ENCODE data around the gene BGN.

BGN gene

DNA sequence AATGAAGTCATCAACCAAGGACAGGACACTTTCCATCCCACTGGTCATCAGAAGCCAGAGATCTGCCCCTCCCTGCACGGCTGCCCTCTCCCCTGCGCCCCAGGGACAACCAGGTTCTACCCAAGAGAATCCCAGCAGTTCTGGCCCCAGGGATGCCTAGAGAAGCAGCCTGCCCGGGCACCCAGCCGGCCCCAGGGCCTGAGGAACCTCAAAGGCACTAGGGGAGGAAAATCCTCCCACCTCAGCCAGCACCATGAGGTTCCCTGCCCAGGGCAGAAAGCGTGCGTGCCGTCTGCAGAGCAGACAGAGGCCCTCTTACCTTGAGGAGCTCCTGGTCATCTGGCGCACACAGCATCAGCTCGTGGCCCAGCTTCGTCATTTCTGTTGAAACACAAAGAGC, 32.5 kb upstream of the BGN start:
- no peak for DNase-seq

DNA sequence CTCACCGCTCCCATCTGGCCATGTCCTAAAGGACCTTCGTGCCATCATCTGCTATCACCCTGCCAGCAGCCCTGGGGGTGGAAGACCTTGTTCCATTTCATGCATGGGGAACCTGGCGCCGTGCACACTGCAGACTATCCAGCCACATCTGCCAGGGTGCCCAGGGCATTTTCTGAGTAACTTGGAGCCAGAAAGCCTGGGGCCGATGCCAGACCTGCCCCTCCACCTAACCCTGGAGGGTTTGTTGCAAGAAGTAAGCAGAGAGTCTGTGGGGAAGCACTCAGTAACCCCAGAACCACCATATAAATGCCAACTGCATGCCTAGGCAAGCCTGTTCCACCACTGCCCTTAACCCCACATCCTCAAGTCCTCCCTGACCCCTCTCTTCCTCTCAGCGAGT, 31.7 kb upstream of the BGN start:
- DNase-seq: no peak

DNA sequence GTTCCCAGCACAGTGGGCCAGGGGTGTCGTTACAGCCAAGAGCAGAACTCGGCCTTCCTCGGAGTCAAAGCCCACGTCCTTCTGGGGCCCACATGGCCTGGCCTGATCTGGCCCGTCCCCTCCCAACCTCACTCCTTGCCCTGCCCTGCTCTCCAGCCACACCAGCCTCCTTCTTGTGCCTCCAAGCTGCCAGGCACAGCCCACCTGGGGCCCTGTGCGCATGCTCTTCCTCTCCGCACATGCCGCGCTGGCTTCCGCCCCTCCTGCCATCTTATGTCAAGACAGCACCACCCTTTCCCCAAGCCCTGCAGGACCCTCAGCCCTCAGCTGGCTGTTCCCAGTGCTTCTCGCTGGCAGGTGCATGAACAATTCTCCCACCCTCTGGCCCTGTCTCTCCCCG, 31.2 kb upstream of the BGN start:
- no peak for DNase-seq

DNA sequence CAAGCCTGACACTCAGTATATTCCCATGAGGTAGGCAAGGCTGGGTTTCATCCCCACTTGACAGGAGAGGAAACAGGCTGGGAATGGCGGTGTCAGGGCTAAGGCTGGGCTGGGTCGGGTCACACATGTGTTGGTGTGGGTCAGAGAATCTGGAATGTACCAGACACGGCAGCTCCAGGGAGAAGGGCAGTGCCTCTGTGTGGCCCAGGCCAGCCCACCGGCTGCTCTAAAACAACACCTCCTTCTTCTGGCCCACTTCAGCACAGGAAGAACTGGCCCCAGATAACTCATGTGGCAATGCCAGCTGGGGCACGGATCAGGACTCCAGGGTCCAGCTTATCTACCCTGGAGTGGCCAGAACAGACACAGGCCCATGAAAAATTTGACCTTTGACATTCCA, 30.7 kb upstream of the BGN start:
- no peak for DNase-seq

DNA sequence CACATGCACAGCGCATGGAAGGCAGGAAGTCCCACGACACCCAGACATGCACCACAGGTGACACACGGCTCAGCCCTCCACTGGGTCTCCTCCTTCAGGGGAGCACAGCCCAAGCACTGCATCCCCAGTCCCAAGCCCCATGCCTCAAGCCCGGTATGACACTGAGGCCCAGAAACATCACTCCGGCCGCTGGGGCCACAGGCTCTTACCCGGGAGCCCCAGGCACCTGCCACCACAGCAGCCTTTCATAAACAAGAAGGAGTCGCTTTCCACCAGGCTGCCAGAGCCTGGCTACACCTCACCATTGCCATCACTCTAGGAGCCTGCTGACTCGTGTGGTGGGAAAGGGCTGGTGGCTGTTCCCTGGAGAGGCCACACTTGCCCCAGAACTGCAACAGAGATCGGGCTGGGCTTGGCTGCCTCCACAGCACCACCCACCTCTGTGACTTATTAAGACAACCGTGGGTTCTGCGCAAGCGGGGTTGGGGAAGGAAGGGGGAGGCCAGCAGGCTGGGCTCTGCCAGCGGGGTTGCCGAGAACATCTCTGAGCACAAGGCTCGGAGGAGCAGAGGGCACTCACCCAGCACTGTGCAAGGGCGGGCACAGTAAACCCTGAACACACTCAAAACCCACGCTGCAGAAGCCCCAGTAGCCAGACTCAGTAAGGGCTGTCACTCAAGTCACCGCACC, 28.9 kb upstream of the BGN start:
- no peak for DNase-seq

DNA sequence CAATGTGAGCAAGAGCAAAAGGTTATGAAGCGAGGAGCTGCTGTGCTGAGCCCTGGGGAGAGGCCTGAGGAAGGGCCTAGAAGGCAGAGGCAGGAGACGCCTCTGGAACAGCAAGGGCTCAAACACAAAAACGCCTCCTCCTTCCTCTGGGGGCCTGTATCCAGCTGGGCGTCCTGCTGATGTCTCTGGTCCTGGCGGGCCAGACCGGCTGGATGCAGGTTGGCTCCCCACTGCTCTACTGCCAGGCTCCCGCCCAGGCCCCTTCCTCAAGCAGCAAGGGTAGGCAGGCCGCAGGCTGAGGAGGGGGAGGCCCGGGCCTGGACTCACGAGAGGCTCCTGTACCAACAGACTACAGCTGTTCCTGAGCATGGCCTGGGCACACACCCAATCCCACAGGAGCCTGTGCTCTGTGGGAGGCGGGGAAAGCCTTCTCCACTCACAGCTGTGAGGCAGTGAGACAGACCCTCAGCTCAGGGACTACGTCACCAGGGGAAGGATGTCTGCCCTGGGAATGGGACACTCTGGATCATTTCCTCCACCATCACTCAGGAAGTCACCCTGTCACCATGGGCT, 26.7 kb upstream of the BGN start:
- DNase-seq: no peak

DNA sequence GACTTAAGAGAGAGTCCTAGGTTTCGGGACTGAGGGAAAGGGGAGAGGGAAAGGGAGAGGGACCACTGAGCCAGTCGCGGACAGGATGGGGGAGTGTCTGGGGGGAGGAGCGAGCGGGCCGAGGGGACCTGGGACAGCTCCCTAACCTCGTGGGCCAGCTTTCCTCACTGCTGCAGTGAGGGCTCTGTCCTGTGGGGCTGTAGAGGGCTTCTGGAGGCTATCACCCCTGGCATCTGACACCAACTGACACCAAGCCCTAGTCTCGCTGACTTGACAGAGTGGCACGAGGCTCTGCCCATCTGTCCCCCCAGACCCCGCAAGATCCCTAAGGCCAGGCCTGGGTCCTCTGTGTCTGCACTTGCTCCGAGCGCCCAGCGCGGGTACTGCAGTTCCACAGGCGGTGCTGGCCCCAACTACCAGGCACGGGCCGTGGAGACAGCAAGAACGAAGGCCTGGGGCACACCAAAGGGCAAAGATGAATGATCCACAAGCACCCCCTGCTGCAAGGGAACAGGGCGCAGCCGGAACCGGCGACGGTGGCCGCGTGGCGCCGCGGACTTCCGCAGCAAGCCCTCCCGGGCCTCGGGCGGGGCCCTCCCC, 24.9 kb upstream of the BGN start:
- no peak for DNase-seq

DNA sequence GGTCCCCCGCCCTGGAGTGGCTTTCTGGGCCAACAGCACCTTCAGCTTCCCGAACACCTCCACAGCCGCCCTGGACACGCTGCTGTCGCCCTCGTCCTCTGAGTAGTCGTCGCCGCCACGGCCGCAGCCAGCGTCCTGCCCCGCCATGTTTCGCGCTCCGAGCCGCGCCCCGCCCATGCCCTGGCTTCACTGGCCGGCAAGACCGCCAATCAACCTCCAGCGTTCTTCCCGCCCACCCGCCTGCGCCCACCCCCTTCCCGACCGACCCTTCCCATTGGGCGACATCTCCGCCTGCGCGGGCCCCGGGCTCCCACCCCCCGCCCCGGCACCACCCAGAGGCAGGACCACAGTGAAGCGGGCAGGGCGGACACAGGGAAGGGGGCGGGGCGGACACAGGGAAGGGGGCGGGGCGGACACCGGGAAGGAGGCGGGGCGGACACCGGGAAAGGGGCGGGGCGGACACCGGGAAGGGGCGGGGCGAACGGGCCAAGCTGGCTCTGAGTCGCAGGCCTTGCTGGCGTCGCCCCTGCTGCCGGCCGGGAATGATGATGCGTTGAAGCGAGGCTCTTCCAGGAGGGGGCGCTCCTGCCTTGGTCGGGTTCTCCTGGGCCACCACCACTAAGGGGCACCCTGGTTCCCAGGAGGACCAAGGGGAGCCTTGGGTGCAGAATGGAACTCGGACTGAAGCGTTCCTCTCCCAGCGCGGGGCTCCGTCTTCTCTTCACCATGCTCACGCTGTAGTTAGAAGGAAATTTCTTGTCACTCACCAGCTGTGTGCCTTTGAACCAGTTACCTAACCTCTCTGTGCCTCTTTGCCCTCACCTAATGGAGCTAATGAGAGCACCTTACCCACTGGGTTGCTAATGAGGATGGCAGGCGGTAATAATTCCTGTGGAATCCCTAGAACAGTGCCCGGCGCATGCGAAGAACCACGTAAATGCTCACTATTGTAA, 24.1 kb upstream of the BGN start, which contains the start of gene HAUS7:
Gene HAUS7 (minus strand): TSS at position 166 of the 953 bp plus-strand sequence. CDS start 19 bp downstream, at position 147.
- DNase-seq: peak; percentile 80

DNA sequence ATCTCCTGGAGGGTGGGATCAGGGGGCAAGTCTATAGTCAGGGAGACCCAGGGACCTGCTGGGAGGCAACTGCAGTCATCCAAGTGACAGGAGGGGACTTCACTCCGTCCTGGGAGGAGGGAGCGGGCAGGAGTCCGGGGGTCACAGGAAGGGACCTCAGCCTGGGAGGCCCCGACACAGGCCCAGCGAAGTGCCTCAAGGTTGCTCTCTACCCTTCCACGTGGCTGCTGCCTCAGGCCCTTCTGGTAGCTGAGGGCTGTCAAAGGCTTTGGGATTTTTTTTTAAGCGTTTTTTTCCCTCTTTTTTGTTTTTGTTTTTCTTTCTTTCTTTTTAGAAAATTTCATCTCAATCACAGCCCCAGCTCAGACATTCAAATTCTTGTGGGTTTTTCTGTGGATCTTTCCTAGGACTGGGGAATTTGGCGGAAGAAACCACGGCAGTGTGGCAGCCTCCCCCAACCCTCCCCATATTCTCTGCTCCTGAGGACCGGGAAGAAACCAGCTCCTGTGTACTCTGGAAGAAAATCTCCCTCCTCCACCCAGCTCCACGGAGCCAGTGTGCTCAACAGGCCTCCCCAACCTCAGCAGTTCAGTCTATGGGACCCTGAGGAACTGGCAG, 23.0 kb upstream of the BGN start:
- no peak for DNase-seq

DNA sequence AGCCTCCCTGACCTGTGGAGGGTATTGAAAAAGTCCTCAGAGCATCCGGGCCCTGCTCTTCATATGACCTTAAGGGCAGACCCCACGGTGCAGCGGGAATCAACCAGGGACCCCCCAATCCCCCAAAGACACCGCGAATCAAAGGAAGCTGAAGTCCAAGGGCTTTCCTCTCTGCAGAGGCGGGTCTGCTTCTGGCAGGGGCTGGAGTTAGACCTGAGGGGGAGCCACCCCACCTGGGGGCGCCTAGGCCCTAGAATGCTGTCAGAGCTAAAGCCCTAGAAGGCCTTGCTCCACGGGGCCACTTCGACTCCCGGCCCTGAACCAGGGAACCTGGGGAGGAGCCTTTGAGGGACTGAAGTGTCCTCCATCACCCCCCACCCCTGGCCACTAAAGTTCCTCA, 21.7 kb upstream of the BGN start:
- DNase-seq: no peak

DNA sequence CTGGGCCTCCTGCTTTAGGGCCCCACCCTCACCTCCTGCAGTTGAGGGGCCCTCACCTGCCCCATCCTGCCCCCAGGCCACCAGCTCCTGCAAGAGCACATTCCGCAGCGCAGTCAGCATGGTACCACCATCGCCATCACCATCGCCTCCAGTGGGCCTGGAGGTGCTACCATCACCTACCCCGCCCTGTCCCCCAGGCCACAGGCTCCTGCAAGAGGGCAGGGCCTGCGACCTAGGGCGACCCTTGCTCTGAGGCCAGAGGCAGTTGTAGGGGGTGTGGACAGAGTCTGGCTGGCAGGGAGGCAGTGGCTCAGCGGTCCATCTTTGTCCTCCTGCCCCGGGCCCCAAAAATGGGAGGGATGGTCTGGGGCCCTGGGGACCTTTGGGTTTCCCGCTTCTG, 20.5 kb upstream of the BGN start:
- no peak for DNase-seq

DNA sequence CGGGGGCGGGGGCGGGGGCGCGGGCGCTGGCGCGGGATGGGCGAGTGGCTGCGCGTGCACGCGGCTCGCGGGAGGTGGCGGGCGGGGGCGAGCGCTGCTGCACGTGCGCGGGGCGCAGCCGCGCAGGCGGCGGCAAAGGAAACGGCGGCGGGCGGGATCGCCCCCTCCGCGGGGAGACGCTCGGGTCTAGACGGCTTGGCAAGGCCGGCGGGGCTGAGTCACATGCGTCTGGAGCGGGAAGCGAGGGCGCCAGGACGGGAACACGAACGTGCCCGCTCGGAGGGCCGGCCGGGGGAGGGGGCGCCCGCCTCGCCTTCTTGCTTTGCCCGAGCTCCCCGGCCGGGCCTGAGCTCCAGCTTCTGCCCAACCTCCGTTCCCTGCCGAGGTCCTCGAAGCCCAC, 20.1 kb upstream of the BGN start:
- no peak for DNase-seq

DNA sequence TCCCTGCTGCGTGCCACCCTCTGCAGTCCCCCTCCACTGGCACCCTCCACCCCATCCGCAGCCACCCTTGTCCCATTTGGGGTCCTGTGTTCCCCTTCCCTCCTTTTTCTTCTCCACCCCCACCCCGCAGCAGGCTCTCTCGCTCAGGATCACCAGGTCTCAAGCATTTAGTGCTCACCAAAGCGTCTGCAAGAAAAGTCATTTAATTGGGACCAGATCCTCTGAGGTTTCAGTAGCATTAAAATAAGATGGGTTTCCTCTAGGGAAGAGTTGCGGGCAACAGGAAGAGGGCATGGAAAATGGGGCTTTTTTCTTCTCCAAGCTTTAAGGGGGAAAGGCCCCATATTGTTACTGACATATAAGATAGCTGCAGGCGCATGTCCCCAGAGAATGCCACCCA, 19.5 kb upstream of the BGN start:
- no peak for DNase-seq

DNA sequence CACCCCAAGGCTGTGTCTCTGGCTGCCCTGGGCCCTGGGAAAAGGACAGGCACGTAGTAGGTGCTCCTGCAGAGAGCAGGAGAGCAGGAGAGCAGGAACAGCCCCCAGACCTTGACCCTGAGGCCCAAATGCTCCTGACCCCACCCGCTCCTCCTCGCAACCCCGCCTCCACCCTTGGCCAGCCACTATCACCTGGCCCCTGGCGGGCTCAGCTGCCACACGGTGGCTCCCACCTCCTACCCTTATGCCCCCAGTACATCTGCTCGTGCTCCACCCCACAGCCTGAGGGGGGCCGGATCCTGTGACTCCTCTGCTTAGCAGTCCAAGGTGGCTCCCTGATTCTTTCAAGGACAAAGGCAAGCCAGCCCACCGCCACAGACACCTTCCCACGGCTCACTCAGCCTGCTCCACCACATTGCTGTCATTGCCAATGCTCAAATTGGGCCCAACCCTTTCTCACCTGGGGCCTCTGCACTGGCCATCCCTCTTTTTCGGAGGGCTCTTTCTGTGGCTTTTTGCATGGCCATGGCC, 19.0 kb upstream of the BGN start:
- no peak for DNase-seq

DNA sequence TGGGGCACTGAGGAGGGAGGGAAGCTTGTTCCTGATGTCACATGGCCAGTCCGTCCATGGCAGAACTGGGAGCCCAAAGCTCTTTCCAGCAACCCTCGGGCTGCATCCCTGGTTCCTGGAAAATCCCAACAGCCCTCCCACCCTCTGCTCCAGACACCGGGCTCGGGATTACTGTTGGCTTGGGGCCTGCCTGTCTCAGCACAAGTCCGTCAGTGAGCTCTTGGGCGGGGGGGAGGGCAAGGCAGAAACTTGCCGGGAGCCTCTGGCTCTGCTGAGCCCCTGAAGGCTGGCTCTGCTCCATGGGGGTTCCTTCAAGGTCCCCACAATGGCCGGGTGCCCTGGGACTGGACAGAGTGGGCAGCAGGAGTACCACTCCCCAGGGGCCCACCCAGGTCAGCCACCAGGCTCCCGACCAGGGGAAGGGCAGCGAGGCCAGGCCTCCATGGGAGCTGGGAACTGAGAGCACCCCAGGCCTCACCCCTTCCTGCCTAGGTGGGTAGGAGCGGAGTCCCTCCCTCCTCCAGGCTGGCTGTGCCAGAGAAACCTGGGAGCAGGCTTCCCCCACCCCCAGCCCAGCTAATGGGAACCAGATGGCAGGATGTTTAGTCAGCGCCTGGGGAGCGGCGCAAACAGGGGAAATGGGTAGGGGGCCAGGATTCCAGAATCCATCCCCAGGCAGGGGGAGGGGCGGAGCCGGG, 18.0 kb upstream of the BGN start:
- DNase-seq: no peak

DNA sequence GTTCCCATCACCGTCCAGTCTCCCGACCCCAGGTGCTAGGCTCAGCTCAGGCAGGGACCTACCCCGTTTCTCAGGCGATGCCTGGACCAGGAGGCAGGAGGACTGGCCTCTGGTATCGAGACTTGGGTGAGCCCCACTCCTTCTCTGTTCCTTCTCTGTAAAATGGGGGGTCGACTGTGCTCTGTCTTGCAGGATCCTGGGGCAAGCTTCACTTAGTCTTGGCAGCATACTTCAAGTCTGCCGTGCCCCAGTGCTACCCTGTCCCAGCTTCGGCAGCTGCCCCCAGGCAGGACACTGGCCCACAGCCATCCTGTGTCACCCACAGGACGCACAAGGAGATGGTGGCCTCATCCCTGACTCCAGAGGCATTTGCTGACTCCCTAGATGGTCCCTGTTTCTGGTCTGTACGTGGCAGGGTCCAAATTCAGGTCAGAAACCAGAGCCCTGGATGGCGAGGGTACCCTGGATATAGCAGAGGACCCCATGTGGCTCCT, 17.4 kb upstream of the BGN start:
- DNase-seq: no peak

DNA sequence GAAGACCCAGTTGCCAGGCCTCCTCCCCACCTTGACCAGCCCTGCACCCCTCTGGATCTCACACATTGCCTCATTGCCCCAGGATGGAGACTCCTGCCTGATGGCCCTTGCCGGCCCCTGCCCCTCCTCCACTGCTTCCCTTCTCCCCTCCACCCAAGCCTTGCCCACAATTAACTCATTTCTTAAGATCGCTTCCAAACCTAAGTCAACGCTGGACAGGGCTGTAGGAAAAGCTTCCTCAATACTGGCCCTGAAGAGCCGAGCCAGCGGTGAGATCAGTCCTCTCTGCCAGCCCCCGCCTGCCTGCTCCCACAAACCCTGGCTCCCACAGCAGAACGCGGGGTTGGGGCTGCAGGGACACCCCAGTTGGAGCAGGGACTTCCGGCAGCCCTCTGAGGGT, 16.9 kb upstream of the BGN start:
- DNase-seq: no peak

DNA sequence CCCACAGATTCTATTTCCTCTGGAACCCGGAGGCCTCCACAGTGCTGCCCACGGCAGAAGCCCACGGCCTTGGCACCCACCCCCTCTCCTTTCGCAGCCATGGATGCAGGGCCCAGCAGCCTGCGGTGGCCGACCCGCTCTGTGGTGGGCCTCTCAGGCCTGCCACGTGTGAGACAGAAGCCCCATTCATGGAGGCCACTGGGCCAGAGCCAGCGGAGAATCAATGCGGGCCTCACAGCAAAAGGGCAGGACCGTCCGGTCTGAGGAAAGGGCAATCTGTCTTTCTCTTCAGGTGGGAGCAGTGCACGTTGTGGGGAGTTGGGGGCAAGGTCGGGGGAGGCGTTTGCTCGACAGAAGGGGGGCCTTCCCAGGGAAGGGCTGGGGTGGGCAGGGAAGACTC, 16.0 kb upstream of the BGN start:
- DNase-seq: no peak

DNA sequence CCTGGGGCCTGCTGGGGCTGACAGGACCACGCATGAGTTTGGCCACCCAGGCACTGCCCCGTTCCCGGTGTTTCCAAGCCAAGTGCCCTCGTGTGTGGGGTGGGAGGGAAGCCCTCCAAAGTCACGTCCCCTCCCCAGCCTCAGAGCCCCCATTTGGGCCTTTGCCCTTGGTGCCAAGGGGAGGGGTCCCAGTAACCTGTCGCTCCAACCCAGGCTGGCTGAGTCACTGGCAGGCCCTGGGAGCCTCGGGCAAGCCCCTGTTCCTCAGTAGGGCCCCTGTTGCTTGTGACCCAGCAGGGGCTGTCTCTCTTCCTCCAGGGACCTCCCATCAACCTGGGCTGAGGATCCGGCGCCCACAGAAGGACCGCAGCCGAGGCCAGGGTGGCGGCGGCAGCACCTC, 13.7 kb upstream of the BGN start:
- DNase-seq: no peak

DNA sequence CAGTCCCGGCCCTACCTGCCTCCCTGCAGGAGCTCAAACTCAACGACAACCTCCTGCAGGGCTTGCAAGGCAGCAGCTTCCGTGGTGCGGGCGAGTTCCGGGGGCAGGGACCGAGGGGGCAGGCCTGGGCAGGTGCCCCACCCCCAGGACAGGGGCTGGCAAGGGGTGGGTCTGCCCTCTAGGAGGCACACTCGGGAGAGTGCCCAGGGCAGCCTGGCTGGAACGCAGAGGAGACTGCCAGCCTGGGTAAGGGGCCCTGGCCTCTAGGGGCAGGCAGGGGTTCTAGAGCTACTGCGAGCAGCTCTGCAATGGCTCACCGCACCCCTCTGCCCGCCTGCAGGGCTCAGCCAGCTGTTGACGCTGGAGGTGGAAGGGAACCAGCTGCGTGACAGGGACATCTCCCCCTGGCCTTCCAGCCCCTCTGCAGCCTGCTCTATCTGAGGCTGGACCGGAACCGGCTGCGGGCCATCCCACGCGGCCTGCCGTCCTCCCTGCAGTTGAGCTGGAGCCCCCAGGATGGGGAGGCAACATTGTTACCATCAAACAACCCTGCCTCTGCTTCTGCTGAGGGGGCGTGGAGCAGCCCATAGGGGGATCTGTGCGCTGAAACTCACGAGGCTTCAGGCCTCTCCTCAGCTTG, 12.3 kb upstream of the BGN start:
- DNase-seq: no peak

DNA sequence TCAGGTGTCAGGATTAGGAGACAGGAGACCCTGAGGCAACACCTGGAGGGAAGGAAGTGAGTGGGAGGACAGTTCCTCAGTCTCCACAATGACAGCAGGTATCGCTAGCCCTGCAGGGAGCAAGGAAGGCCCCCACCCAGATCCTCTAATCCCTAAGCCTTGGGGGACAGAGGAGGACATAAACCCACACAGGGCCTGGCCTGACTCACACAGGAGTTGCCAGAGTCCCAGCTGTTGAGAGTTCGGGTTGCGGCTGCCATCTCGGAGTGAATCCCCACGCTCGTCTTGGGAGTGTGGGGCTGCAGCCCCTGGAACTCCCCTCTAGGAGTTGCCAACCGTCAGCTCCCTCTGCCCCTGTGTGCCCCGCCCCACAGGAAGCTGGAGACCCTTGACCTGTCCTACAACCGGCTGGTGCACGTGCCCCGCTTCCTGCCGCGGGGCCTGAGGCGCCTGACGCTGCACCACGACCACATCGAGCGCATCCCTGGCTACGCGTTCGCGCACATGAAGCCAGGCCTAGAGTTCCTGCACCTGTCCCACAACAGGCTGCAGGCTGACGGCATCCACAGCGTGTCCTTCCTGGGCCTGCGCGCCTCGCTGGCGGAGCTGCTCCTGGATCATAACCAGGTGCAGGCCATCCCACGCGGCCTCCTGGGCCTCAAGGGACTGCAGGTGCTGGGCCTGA, 9.2 kb upstream of the BGN start:
- DNase-seq: no peak
